Measurements from ENCODE around the gene CHRNB4.

DNA sequence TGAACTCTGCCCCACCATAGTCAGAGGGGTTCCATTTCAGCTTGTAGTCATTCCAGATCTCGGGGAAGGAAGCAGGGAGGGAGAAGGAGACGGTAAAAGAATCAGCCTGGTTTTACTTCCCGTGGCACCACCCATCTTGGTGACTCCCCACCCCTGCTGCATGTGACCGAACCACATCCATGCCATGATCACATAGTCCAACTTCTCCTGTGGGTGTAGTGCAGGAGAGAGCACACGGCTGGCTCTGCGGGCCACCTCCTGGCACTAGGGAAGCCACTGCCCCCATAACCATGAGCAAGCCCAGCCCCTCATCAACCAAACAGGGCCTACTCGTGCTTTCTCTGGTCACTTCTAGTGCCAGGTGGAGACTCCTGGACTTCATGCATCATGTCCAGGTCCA, 23.9 kb downstream of the CHRNB4 start:
- TF ChIP-seq POLR2A (IDR thresholded peaks at IDR 0.05; ENCODE audit: low read depth, low read length) (no peak), POLR2AphosphoS5 (IDR thresholded peaks at IDR 0.05; ENCODE audit: low read depth, low read length) (no peak)
